Right lobe of liver (tissue), 6 donors: Measurements from ENCODE around the gene NRXN3. TPM values are rescaled to one million over a fixed set of nuclear protein-coding genes. Genes with fewer than 3 reads are reported as not detected.

ENCODE experiments used
- ATAC-seq, 4 donors: fragments of 200-7000 bp; cut with Tn5 transposase; one replicate each; pipeline ENCODE4 v1.9.1; 2020; ENCODE audit warnings: mild to moderate bottlenecking in 4 of 4, moderate library complexity in 4 of 4
- DNase-seq, 3 donors: peaks; one replicate each; pipeline ENCODE4 v3.0.0-alpha.2; 2020
- H3K27ac ChIP-seq, 3 donors: fragments of 200-600 bp; one replicate each; pipeline ENCODE4 v1.8.0; 2022
- H3K27me3 ChIP-seq, 2 donors: fragments of 200-600 bp; one replicate each; pipeline ENCODE4 v1.8.0; 2022
- H3K36me3 ChIP-seq, 4 donors: fragments of 200-600 bp; sonication (generic) in 1 of 4; one replicate each; pipeline versions ENCODE4 v1.5.1 to v1.8.0; 2017 to 2022; ENCODE audit warnings: control low read depth in 1 of 4
- H3K4me1 ChIP-seq, 4 donors: fragments of 200-600 bp; sonication (generic) in 1 of 4; one replicate each; pipeline versions ENCODE4 v1.5.1 to v1.8.0; 2017 to 2022; ENCODE audit warnings: control low read depth in 1 of 4
- H3K4me3 ChIP-seq, 3 donors: fragments of 200-600 bp; one replicate each; pipeline ENCODE4 v1.8.0; 2022
- H3K9me3 ChIP-seq, 4 donors: fragments of 200-600 bp; sonication (generic) in 1 of 4; one replicate each; pipeline versions ENCODE4 v1.5.1 to v1.8.0; 2017 to 2022; ENCODE audit warnings: control low read depth in 1 of 4
- CTCF ChIP-seq, 4 donors: fragments of 200-600 bp in 3 of 4; fragments of 450-650 bp in 1 of 4; IDR thresholded peaks; one replicate each; pipeline versions ENCODE4 v1.5.1 to v1.8.0; 2016 to 2022; ENCODE audit warnings: antibody characterized with exemption in 4 of 4, mild to moderate bottlenecking in 2 of 4
- POLR2A ChIP-seq: fragments of 450-650 bp; IDR thresholded peaks from one replicate; pipeline ENCODE4 v1.6.1; 2017; ENCODE audit warnings: antibody characterized with exemption, mild to moderate bottlenecking
- WGBS: methylation state at CpG from one replicate; pipeline ENCODE4 v1.1.6; 2018; ENCODE audit warnings: low coverage, low lambda C conversion rate; ENCODE audit not compliant: insufficient coverage; ENCODE audit errors: missing lambda C conversion rate; 5-methylcytosine and 5-hydroxymethylcytosine counted together
- intact Hi-C, 2 donors: fragments of 100-400 bp; cut with DNase I; formaldehyde crosslinking; loops; one replicate each; pipeline versions ENCODE4 v1.11.2 to v1.14.1; 2022
- total RNA-seq, 6 experiments: library from RNA; depleted of rRNA in 2 of 6; stranded (reverse); fragments of >200 nt in 2 of 6; fragmentation: NEBNext Ultra II Directional in 3 of 6; extraction: Animal tissue kit (Norgen Biotek cat#: 25700) in 3 of 6; gene quantifications; one replicate each; pipeline versions ENCODE4 v1.1.0 to v1.2.4, GENCODE V29; 2016 to 2023
- donor health status: DM: no; HTN: yes; CAD: no.
- donor health status: DM: no; HTN: no; CAD: no.
- donor health status: DM: no; HTN: no; CAD: no.
- donor health status: DM: no; HTN: yes; CAD: no.
- donor health status: DM: no; HTN: yes; CAD: no.

The NRXN3 gene
- total RNA-seq, 6 experiments from 2014 or later: 0.06 to 0.51 (median 0.23) TPM; not detected in 1

- Histone ChIP-seq H3K27ac (no peak overlapping the region), H3K4me3 (no peak overlapping the region), H3K27me3 (no peaks in the 10 kb centered on the region), H3K36me3 (no peaks in the 10 kb centered on the region), H3K4me1 (no peaks in the 10 kb centered on the region), H3K9me3 (no peaks in the 10 kb centered on the region)
- DNase-seq (no peak), ATAC-seq (no peak)
- TF ChIP-seq POLR2A (no peak), CTCF (IDR thresholded peaks at IDR 0.05) (no peak)
- intact Hi-C loops: no loop called here
- 55% methylated on average over 3 of the region's 4 CpGs for WGBS
These were observed 40.8 kb upstream of the NRXN3 start for GRCh38 chr14:78129375-78129774.

- TF ChIP-seq CTCF (IDR thresholded peaks at IDR 0.05) (no peak), POLR2A (no peak)
- Histone ChIP-seq H3K27me3 (no peaks in the 10 kb centered on the region), H3K9me3 (no peaks in the 10 kb centered on the region), H3K27ac (no peak overlapping the region), H3K4me1 (no peaks in the 10 kb centered on the region), H3K4me3 (no peak overlapping the region), H3K36me3 (no peaks in the 10 kb centered on the region)
- no peak for ATAC-seq
- no peak for DNase-seq
- intact Hi-C loops: no loop called here
- 33% methylated on average over 1 of the region's 1 CpG for WGBS
These were observed 39.8 kb upstream of the NRXN3 start for GRCh38 chr14:78130356-78130755.

GRCh38 chr14:78131201-78131600, 39.0 kb upstream of the NRXN3 start:
- DNase-seq: no peak
- no peak overlapping the region for H3K27ac ChIP-seq
- no peak for TF ChIP-seq POLR2A
- TF ChIP-seq CTCF (IDR thresholded peaks at IDR 0.05): no peak
- WGBS: 56% methylated on average over 4 of the region's 4 CpGs
- ATAC-seq: no peak
- no peaks in the 10 kb centered on the region for H3K9me3 ChIP-seq
- H3K27me3 ChIP-seq: no peaks in the 10 kb centered on the region
- no peaks in the 10 kb centered on the region for H3K36me3 ChIP-seq
- intact Hi-C loops: no loop called here
- no peak overlapping the region for H3K4me3 ChIP-seq
- no peaks in the 10 kb centered on the region for H3K4me1 ChIP-seq

- ATAC-seq: no peak
- WGBS: 51% methylated on average over 4 of the region's 5 CpGs
These were observed 38.6 kb upstream of the NRXN3 start for GRCh38 chr14:78131616-78132015.

More at GRCh38 chr14:78131616-78132015, 38.6 kb upstream of the NRXN3 start:
- Histone ChIP-seq H3K27me3 (no peaks in the 10 kb centered on the region), H3K36me3 (no peaks in the 10 kb centered on the region), H3K4me3 (no peak overlapping the region), H3K27ac (no peak overlapping the region), H3K9me3 (no peaks in the 10 kb centered on the region), H3K4me1 (no peaks in the 10 kb centered on the region)
- no peak for TF ChIP-seq CTCF (IDR thresholded peaks at IDR 0.05)
- TF ChIP-seq POLR2A: no peak
- intact Hi-C loops: no loop called here
- DNase-seq: no peak
